HG03558 (cell line): ENCODE measurements around the gene CHCHD1.
"Not testable (repeated sequence)": the region's sequence is repeated elsewhere in the genome, so short reads cannot be mapped to it uniquely, and the experiment has no call there.

Source experiments
- ATAC-seq: cut with Tn5 transposase; IDR thresholded peaks from one replicate; pipeline ENCODE4 v1.9.1; 2021; ENCODE audit warnings: moderate number of reproducible peaks; ENCODE audit not compliant: unreplicated experiment; ENCODE audit errors: extremely low read depth

The CHCHD1 gene

GRCh38 chr10:73789659-73790055 lies 7.8 kb downstream of the CHCHD1 start:
- ATAC-seq: no peak

GRCh38 chr10:73790886-73791625 lies 9.2 kb downstream of the CHCHD1 start:
- no peak for ATAC-seq

- ATAC-seq: no peak
These were observed 10.1 kb downstream of the CHCHD1 start for GRCh38 chr10:73791871-73792400.

- no peak for ATAC-seq
These were observed 11.6 kb downstream of the CHCHD1 start for GRCh38 chr10:73793456-73793855.

GRCh38 chr10:73795491-73795890 lies 13.6 kb downstream of the CHCHD1 start:
- ATAC-seq: not testable (repeated sequence)

GRCh38 chr10:73796035-73796434 lies 14.2 kb downstream of the CHCHD1 start:
- ATAC-seq: not testable (repeated sequence)

- ATAC-seq: no peak
These were observed 14.9 kb downstream of the CHCHD1 start for GRCh38 chr10:73796766-73797165.

GRCh38 chr10:73797324-73798025 lies 15.6 kb downstream of the CHCHD1 start:
- ATAC-seq: no peak

- no peak for ATAC-seq
These were observed 16.2 kb downstream of the CHCHD1 start for GRCh38 chr10:73798087-73798486.

- no peak for ATAC-seq
These were observed 17.2 kb downstream of the CHCHD1 start for GRCh38 chr10:73798927-73799560.

GRCh38 chr10:73799899-73800559 lies 18.2 kb downstream of the CHCHD1 start:
- no peak for ATAC-seq

- no peak for ATAC-seq
These were observed 18.9 kb downstream of the CHCHD1 start for GRCh38 chr10:73800560-73801252.

GRCh38 chr10:73801253-73801590 lies 19.4 kb downstream of the CHCHD1 start:
- ATAC-seq: no peak

GRCh38 chr10:73802276-73802991 lies 20.6 kb downstream of the CHCHD1 start:
- no peak for ATAC-seq

GRCh38 chr10:73803680-73804286 lies 21.9 kb downstream of the CHCHD1 start:
- no peak for ATAC-seq

GRCh38 chr10:73806176-73806950 lies 24.5 kb downstream of the CHCHD1 start:
- ATAC-seq: no peak

GRCh38 chr10:73807471-73807870 lies 25.6 kb downstream of the CHCHD1 start:
- ATAC-seq: no peak
